Fibroblast of the aortic adventitia (primary cell): ENCODE data around the gene TEKT3. TPM values are rescaled to one million over a fixed set of nuclear protein-coding genes. Genes with fewer than 3 reads are reported as not detected.

Experiments
- small RNA-seq: library from RNA; depleted of rRNA; stranded (forward); fragments of <200 nt; gene quantifications from one replicate; pipeline ENCODE3, GENCODE V24; 2012
- total RNA-seq: library from RNA; depleted of rRNA; stranded (reverse); fragments of >200 nt; gene quantifications from 2 replicates; pipeline ENCODE4 v1.2.3, GENCODE V29; 2012; ENCODE audit warnings: low replicate concordance

TEKT3 gene
- total RNA-seq, 1 donor, result 0.63 TPM

Small RNAs within 50 kb of the gene (small RNA-seq; reads per million reads assigned to genes)
- gene RNU6-799P, result not detected

Other genes with a start within 250 kb of the TEKT3 start
- gene PMP22, start 76.3 kb downstream of the TEKT3 start, total RNA-seq, result 111 and 115 TPM in 2 replicates
- gene CDRT4, start 126.0 kb upstream of the TEKT3 start, total RNA-seq, result 2.9 TPM in 1 of 2 replicates, not detected in the other
- gene TVP23C, start 221.9 kb upstream of the TEKT3 start, total RNA-seq, result 22.6 and 25.1 TPM in 2 replicates